ENCODE data around the gene MAPKAPK3.
A peak's percentile ranks its signal among the peaks of the same experiment; 100 is the strongest.

MAPKAPK3 gene

GRCh38 chr3:50617096-50617791 lies at the start of gene MAPKAPK3:
TSS of gene MAPKAPK3 (plus strand) at chr3:50617151. CDS start at chr3:50617566, 415 bp downstream.
- DNase-seq = no peak

GRCh38 chr3:50567386-50568167 lies 49.4 kb upstream of the MAPKAPK3 start, which contains the start of gene C3orf18:
TSS of gene C3orf18 (minus strand) at chr3:50567747. CDS start at chr3:50565699, 2,048 bp downstream.
- no peak for DNase-seq

- peak; percentile 63 for DNase-seq
These were observed 47.8 kb upstream of the MAPKAPK3 start, which contains the start of gene HEMK1 for GRCh38 chr3:50568947-50569749. TSS of gene HEMK1 (plus strand) at chr3:50569522. CDS start at chr3:50571105, 1,583 bp downstream.

GRCh38 chr3:50570508-50571279 lies 46.3 kb upstream of the MAPKAPK3 start:
- no peak for DNase-seq

- no peak for DNase-seq
These were observed 45.5 kb upstream of the MAPKAPK3 start for GRCh38 chr3:50571486-50571885.

- peak; percentile 16 for DNase-seq
These were observed 44.8 kb upstream of the MAPKAPK3 start for GRCh38 chr3:50572158-50572557.

GRCh38 chr3:50572801-50573371 lies 44.1 kb upstream of the MAPKAPK3 start:
- DNase-seq = no peak

GRCh38 chr3:50573566-50574443 lies 43.1 kb upstream of the MAPKAPK3 start:
- no peak for DNase-seq

- DNase-seq = no peak
These were observed 42.5 kb upstream of the MAPKAPK3 start for GRCh38 chr3:50574444-50574831.

- no peak for DNase-seq
These were observed 41.6 kb upstream of the MAPKAPK3 start for GRCh38 chr3:50575372-50575771.

GRCh38 chr3:50577348-50577747 lies 39.6 kb upstream of the MAPKAPK3 start:
- DNase-seq = no peak

- DNase-seq = no peak
These were observed 36.1 kb upstream of the MAPKAPK3 start for GRCh38 chr3:50580683-50581458.

GRCh38 chr3:50581459-50581842 lies 35.5 kb upstream of the MAPKAPK3 start:
- no peak for DNase-seq

- DNase-seq = no peak
These were observed 34.9 kb upstream of the MAPKAPK3 start for GRCh38 chr3:50582083-50582482.

- no peak for DNase-seq
These were observed 33.1 kb upstream of the MAPKAPK3 start for GRCh38 chr3:50583897-50584296.

GRCh38 chr3:50584391-50584790 lies 32.6 kb upstream of the MAPKAPK3 start:
- no peak for DNase-seq

- no peak for DNase-seq
These were observed 30.8 kb upstream of the MAPKAPK3 start for GRCh38 chr3:50585919-50586762.

GRCh38 chr3:50586763-50587070 lies 30.2 kb upstream of the MAPKAPK3 start:
- no peak for DNase-seq

GRCh38 chr3:50587373-50587772 lies 29.6 kb upstream of the MAPKAPK3 start:
- DNase-seq = no peak

All from NCI-H1694 treated with DMSO at 0.1 percent for 48 hours (cell line).